Measurements from ENCODE around the gene TPST2. TPM values are rescaled to one million over a fixed set of nuclear protein-coding genes. Genes with fewer than 3 reads are reported as not detected.

Gene TPST2
- total and polyA plus RNA-seq, 2 donors (not counting 3 experiments of a cell fraction or from before 2014, with no cell fraction given) = 49.4 to 121 TPM

DNA sequence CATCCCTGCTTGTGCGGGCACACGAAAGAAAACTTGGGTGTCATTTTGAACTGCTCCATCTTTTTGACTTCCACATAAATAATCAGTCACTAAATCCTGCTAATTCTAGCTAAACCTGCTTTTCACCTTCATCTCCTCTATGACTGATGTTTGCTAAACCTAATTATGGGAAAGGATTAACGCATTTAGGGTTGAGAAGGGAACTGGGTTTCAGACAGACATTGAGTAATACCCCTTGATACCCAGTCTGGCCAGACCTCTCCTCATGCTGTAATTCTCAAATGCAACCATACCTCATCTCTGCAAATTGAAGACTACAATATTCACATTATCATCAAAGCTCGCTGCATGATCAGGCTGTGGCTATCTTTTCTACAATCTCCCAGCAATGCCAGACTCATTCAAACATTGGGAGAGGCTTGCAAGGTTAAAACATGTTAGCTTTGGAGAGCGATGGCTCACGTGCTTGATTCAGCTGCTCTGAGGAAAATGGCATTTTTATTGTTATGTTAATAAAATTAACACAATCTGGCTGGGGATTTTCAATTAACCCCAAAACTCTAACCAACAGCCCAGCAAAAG, 108.7 kb downstream of the TPST2 start:
- dilution Hi-C loops (cut with MboI; ENCODE audit: extremely low pct_ligation_motif_present, low sequenced_read_pairs) = no loop called here
- CTCF ChIA-PET = interaction anchor here (1.2 to 1.3 kb wide), 2 partner anchors 10 to 117 kb away, joined by 3 read pairs; no protein-coding TSS in a partner anchor
- H3K9me1 ChIP-seq (replicated peaks; ENCODE audit: control insufficient read depth, extremely low read depth, insufficient read depth, low read length) = no peaks in the 10 kb centered on the region
- H3K9ac ChIP-seq (replicated peaks; ENCODE audit: extremely low read depth, insufficient read depth, low read length) = no peak overlapping the region
- no peak overlapping the region for H3K4me3 ChIP-seq (replicated peaks in 1 of 3; ENCODE audit: insufficient read depth in 1 of 3, low read depth in 1 of 3, low read length in 3 of 3)
- no TSS peak for BruUV-seq (replicated peaks)
- H2AFZ ChIP-seq (ENCODE audit: low read depth, low read length) = no peak overlapping the region
- peaks cover 5 to 11% of the 10 kb centered on the region in 2 experiments for H3K36me3 ChIP-seq (ENCODE audit: control insufficient read depth in 2 of 2, extremely low read depth in 1 of 2, insufficient read depth in 2 of 2, low read length in 2 of 2)
- peaks cover 44% of the 10 kb centered on the region for H3K79me2 ChIP-seq (ENCODE audit: control insufficient read depth, insufficient read depth, low read length)
- no peaks in the 10 kb centered on the region for H3K27me3 ChIP-seq (ENCODE audit: control insufficient read depth in 2 of 2, insufficient read depth in 2 of 2, low read length in 2 of 2)
- no peak overlapping the region for H3K27ac ChIP-seq (ENCODE audit: insufficient read depth, low read depth, low read length)
- FAIRE-seq (no peak), DNase-seq (ENCODE audit: low read depth, low spot score) (no peak)
- peaks cover 23% of the 10 kb centered on the region for H3K4me1 ChIP-seq (ENCODE audit: control insufficient read depth, extremely low read depth, insufficient read depth, low read length)
- TF ChIP-seq EZH2 (IDR thresholded peaks at IDR 0.05; ENCODE audit: borderline replicate concordance, low read depth, low read length, severe bottlenecking) (no peak), FOS (IDR thresholded peaks at IDR 0.05; ENCODE audit: borderline replicate concordance, insufficient read depth, low read length) (no peak), GATA2 (IDR thresholded peaks at IDR 0.05; ENCODE audit: insufficient read depth, insufficient read length, low read depth, low read length) (no peak), JUN (IDR thresholded peaks at IDR 0.05; ENCODE audit: borderline replicate concordance, insufficient read depth, insufficient read length, low read depth) (no peak), POLR2AphosphoS5 (IDR thresholded peaks at IDR 0.05; ENCODE audit: insufficient read depth, low read depth, low read length) (no peak), MYC (IDR thresholded peaks at IDR 0.05; ENCODE audit: low read depth, low read length) (no peak), POLR2A (IDR thresholded peaks at IDR 0.05; ENCODE audit: low read depth, low read length) (no peak), CTCF (IDR thresholded peaks at IDR 0.05; ENCODE audit: extremely low read depth in 1 of 2, insufficient read depth in 1 of 2, low read depth in 1 of 2, low read length in 2 of 2) (no peak)
- TF ChIP-seq, protein P1, sequence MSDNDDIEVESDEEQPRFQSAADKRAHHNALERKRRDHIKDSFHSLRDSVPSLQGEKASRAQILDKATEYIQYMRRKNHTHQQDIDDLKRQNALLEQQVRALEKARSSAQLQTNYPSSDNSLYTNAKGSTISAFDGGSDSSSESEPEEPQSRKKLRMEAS (IDR thresholded peaks at IDR 0.05; ENCODE audit: insufficient read depth, insufficient read length) = no peak
- no peak overlapping the region for H3K4me2 ChIP-seq (ENCODE audit: insufficient read depth, low read length)
- no peaks in the 10 kb centered on the region for H4K20me1 ChIP-seq (replicated peaks; ENCODE audit: control insufficient read depth, extremely low read depth, insufficient read depth, low read length)
- intact Hi-C loops (cut with micrococcal nuclease) = no loop called here
- no peaks in the 10 kb centered on the region for H3K9me3 ChIP-seq (replicated peaks; ENCODE audit: control insufficient read depth, insufficient read depth, low read length)
- POLR2A ChIA-PET = no interaction called here
